IMR-90 (cell line): Measurements from ENCODE around the gene PLEKHA4. TPM values are rescaled to one million over a fixed set of nuclear protein-coding genes. Genes with fewer than 3 reads are reported as not detected.

ENCODE experiments used
- ATAC-seq: fragments of 200-7000 bp; cut with Tn5 transposase; 2 replicates; pipeline ENCODE4 v1.9.1; 2020; ENCODE audit warnings: low read depth, mild to moderate bottlenecking, moderate library complexity
- Bru-seq: library from RNA; stranded (reverse); fragments of 400-500 nt; gene quantifications from one replicate; lab custom pipeline; 2021; lab: Mats Ljungman, UMichigan
- BruChase-seq, 2 experiments: library from RNA; stranded (reverse); fragments of 400-500 nt; gene quantifications; one replicate each; lab custom pipeline; 2021; lab: Mats Ljungman, UMichigan
- BruUV-seq: library from RNA; stranded (reverse); fragments of 400-500 nt; replicated peaks from 2 replicates; lab custom pipeline; 2021; lab: Mats Ljungman, UMichigan
- CTCF ChIA-PET: fragments of 300-600 bp; formaldehyde crosslinking; extraction: SDS; loops from one replicate; lab custom pipeline; 2021; ENCODE audit warnings: antibody characterized with exemption; lab: Yijun Ruan, JAX
- POLR2A ChIA-PET: fragments of 300-600 bp; sonication (Branson Sonifier 250); formaldehyde crosslinking; loops from one replicate; lab custom pipeline; 2022; ENCODE audit warnings: antibody characterized with exemption; ENCODE audit not compliant: unreplicated experiment; lab: Charles Lee
- DNase-seq: peaks from one replicate; pipeline ENCODE4 v3.0.0; 2013
- H2AFZ ChIP-seq: replicated peaks from 2 replicates; pipeline ENCODE3; 2013; ENCODE audit warnings: low read length, mild to moderate bottlenecking; ENCODE audit not compliant: poor library complexity
- H2AK5ac ChIP-seq: 2 replicates; pipeline ENCODE4 v1.6.1; 2013; ENCODE audit warnings: low read depth, low read length, inconsistent platforms
- H2AK9ac ChIP-seq: replicated peaks from 2 replicates; pipeline ENCODE3; 2013; ENCODE audit warnings: mild to moderate bottlenecking, low read depth, low read length, moderate library complexity; ENCODE audit not compliant: poor library complexity
- H2BK120ac ChIP-seq: 2 replicates; pipeline ENCODE4 v1.6.1; 2013; ENCODE audit warnings: low read depth, low read length, inconsistent platforms
- H2BK15ac ChIP-seq: 3 replicates; pipeline ENCODE4 v1.6.1; 2013; ENCODE audit warnings: low read depth, low read length, inconsistent platforms
- H2BK20ac ChIP-seq: 2 replicates; pipeline ENCODE4 v1.6.1; 2013; ENCODE audit warnings: low read depth, mild to moderate bottlenecking, inconsistent platforms, low read length, moderate library complexity
- H2BK5ac ChIP-seq: 2 replicates; pipeline ENCODE4 v1.6.1; 2013; ENCODE audit warnings: mild to moderate bottlenecking, low read depth, low read length, inconsistent platforms; ENCODE audit not compliant: poor library complexity, severe bottlenecking
- H3K14ac ChIP-seq: replicated peaks from 2 replicates; pipeline ENCODE4 v1.6.1; 2013; ENCODE audit warnings: low read depth, low read length, inconsistent platforms
- H3K18ac ChIP-seq: 2 replicates; pipeline ENCODE4 v1.6.1; 2013; ENCODE audit warnings: low read depth, low read length, control low read depth
- H3K23ac ChIP-seq: 2 replicates; pipeline ENCODE4 v1.6.1; 2013; ENCODE audit warnings: low read depth, low read length, inconsistent platforms
- H3K27ac ChIP-seq: 2 replicates; pipeline ENCODE4 v1.5.1; 2013; ENCODE audit warnings: mild to moderate bottlenecking, control low read depth, low read length; ENCODE audit not compliant: insufficient read depth
- H3K27me3 ChIP-seq: 2 replicates; pipeline ENCODE4 v1.6.1; 2013; ENCODE audit warnings: low read length; ENCODE audit not compliant: control insufficient read depth, insufficient read depth
- H3K36me3 ChIP-seq: 2 replicates; pipeline ENCODE4 v1.6.1; 2013; ENCODE audit warnings: low read length, mixed read lengths; ENCODE audit not compliant: control insufficient read depth, insufficient read depth
- H3K4ac ChIP-seq: 2 replicates; pipeline ENCODE4 v1.6.1; 2013; ENCODE audit warnings: low read depth, low read length, inconsistent platforms
- H3K4me1 ChIP-seq: 2 replicates; pipeline ENCODE4 v1.6.1; 2013; ENCODE audit warnings: low read length, mixed read lengths; ENCODE audit not compliant: control insufficient read depth, insufficient read depth
- H3K4me2 ChIP-seq: 2 replicates; pipeline ENCODE4 v1.6.1; 2013; ENCODE audit warnings: low read depth, mild to moderate bottlenecking, control low read depth, low read length, moderate library complexity
- H3K4me3 ChIP-seq: 2 replicates; pipeline ENCODE4 v1.5.1; 2013; ENCODE audit warnings: low read depth, mild to moderate bottlenecking, control low read depth, low read length, moderate library complexity; ENCODE audit not compliant: insufficient read depth
- H3K56ac ChIP-seq: 2 replicates; pipeline ENCODE4 v1.6.1; 2013; ENCODE audit warnings: low read length, inconsistent platforms; ENCODE audit not compliant: insufficient read depth; ENCODE audit errors: extremely low read depth
- H3K79me1 ChIP-seq, 2 experiments: 2 replicates each; pipeline ENCODE4 v1.6.1; 2013; ENCODE audit warnings: low read length in 2 of 2, inconsistent platforms in 1 of 2, low read depth in 1 of 2
- H3K9ac ChIP-seq: 2 replicates; pipeline ENCODE4 v1.6.1; 2013; ENCODE audit warnings: low read depth, low read length, control low read depth
- H3K9me1 ChIP-seq: 2 replicates; pipeline ENCODE4 v1.6.1; 2013; ENCODE audit warnings: low read length, inconsistent platforms; ENCODE audit not compliant: insufficient read depth
- H3K9me3 ChIP-seq: 2 replicates; pipeline ENCODE4 v1.6.1; 2013; ENCODE audit warnings: low read length; ENCODE audit not compliant: control insufficient read depth, insufficient read depth
- H4K20me1 ChIP-seq: 2 replicates; pipeline ENCODE4 v1.6.1; 2013; ENCODE audit warnings: low read length, inconsistent platforms; ENCODE audit not compliant: insufficient read depth
- H4K5ac ChIP-seq: 2 replicates; pipeline ENCODE4 v1.6.1; 2013; ENCODE audit warnings: mild to moderate bottlenecking, low read depth, low read length, control low read depth
- H4K8ac ChIP-seq, 2 experiments: 2 replicates each; pipeline ENCODE4 v1.6.1; 2013; ENCODE audit warnings: low read depth in 2 of 2, low read length in 2 of 2, control low read depth in 1 of 2, inconsistent platforms in 1 of 2
- H4K91ac ChIP-seq: 2 replicates; pipeline ENCODE4 v1.6.1; 2013; ENCODE audit warnings: low read depth, low read length, inconsistent platforms; ENCODE audit not compliant: insufficient read depth
- MAZ ChIP-seq: IDR thresholded peaks from 2 replicates; pipeline ENCODE4 v1.6.1; 2012; ENCODE audit warnings: low read depth, mild to moderate bottlenecking, low read length, improper control_type of control experiment, moderate library complexity, borderline replicate concordance
- NFE2L2 ChIP-seq: fragments of 150-350 bp; IDR thresholded peaks from 2 replicates; pipeline ENCODE4 v1.6.1; 2016; ENCODE audit warnings: low read depth, mild to moderate bottlenecking, low read length
- POLR2A ChIP-seq: IDR thresholded peaks from 2 replicates; pipeline ENCODE4 v1.6.1; 2012; ENCODE audit warnings: mild to moderate bottlenecking, low read depth, low read length
- WGBS, 2 experiments: methylation state at CpG; one replicate each; pipeline versions ENCODE4 v1.1.5 to v1.1.7; 2013; ENCODE audit warnings: missing lambda C conversion rate in 2 of 2; ENCODE audit not compliant: insufficient read length in 1 of 2; ENCODE audit errors: extremely low coverage in 2 of 2; 5-methylcytosine and 5-hydroxymethylcytosine counted together
- dilution Hi-C: fragments of 300-500 bp; cut with HindIII; formaldehyde crosslinking; loops from one replicate; pipeline ENCODE4 v1.14.3; 2018; ENCODE audit warnings: low sequenced_read_pairs; ENCODE audit not compliant: unreplicated experiment
- in situ Hi-C: fragments of 300-500 bp; cut with MboI; formaldehyde crosslinking; loops from 3 replicates; pipeline ENCODE4 v1.14.3; 2019; ENCODE audit warnings: low sequenced_read_pairs, inconsistent platforms, mixed read lengths
- intact Hi-C: fragments of 100-400 bp; cut with micrococcal nuclease; formaldehyde crosslinking; loops from 2 replicates; pipeline ENCODE4 v1.10.0; 2022
- long read RNA-seq: library from polyadenylated mRNA; unstranded; transcript quantifications from one replicate; pipeline ENCODE4 v2.0.0, GENCODE V29; 2021; ENCODE audit not compliant: unreplicated experiment
- polyA plus RNA-seq, 3 experiments: library from polyadenylated mRNA; depleted of rRNA; stranded (reverse); fragments of >200 nt; gene quantifications; 2 replicates each; pipeline ENCODE4 v1.2.3, GENCODE V29; 2012; ENCODE audit warnings: low replicate concordance in 1 of 3
- total RNA-seq: library from RNA; depleted of rRNA; stranded (reverse); fragments of >200 nt; gene quantifications from 2 replicates; pipeline ENCODE4 v1.2.3, GENCODE V29; 2012; rRNA removed

The PLEKHA4 gene
- total RNA-seq (4.2 and 4.5 TPM in 2 replicates), polyA plus RNA-seq (2012; rRNA removed) (14.4 and 17.2 TPM in 2 replicates), Bru-seq, nascent RNA (percentile 62 among the genes with signal in this experiment), BruChase-seq, experiment 1, labeled RNA remaining after a 6-hour chase (percentile 75 among the genes with signal in this experiment), BruChase-seq, experiment 2, labeled RNA remaining after a 2-hour chase (percentile 64 among the genes with signal in this experiment)
- 17.5 and 22.0 TPM in 2 replicates for polyA plus RNA-seq (2012; cell fraction: cytosol; rRNA removed)
- 28.8 and 60.3 TPM in 2 replicates for polyA plus RNA-seq (2012; cell fraction: nucleus; rRNA removed; ENCODE audit: low replicate concordance)
- long read RNA-seq, partial matches to known transcripts: 8 of 25 reads
- long read RNA-seq, other reads (novel, unspliced or antisense): 16 of 25 reads

DNA sequence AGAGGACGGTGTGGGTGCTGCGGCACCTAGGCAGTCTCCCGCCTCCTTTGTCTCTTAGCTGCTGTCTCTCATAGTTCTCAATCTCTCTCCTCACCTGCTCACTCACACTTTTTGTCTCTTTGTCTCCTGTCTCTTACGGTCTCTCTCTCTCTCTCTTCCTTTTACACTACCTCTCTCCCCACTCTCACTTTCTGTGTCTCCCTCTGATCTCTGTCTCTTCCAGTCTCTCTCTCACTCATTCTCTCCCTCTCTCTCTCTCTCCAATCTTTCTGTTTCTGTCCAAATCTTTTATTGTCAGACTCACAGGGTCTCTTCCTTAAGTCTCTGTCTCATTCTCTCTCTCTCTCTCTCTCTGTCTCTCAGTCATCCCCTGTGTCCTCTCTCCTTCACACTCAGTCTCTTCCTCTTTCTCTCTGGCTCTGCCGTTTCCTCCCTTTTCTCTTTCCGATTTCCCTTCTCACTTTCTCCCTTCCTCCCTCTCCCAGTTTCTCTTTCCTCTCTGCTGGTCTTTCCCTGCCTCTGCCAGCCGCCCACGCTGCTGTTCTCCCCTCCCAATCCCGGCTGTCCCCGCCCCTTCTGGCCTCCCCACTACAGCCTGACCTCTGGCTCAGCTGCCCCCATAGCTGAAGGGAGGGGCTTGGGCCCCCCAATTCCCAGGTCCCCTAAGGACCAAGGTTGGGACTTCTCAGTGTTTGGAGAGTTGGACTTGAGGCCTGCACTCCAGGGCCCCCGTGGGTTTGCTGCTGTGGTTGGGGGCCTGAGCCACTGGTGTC, at the start of gene PLEKHA4:
PLEKHA4 (minus strand) TSS at position 504 of the 773 bp plus-strand sequence. CDS start 997 bp downstream, outside the sequence.
- DNase-seq: peak; percentile 49
- peaks cover 9% of the 10 kb centered on the region for H4K20me1 ChIP-seq

More for the DNA sequence above, at the start of gene PLEKHA4:
- Histone ChIP-seq H2BK20ac (peak within 1 kb of the TSS; percentile 93), H3K9me1 (peaks cover 9% of the 10 kb centered on the region; the same call in 1 of the 2 replicates), H3K4ac (peak within 1 kb of the TSS; percentile 99), H3K9me3 (no peaks in the 10 kb centered on the region), H3K4me1 (peaks cover 19% of the 10 kb centered on the region), H3K4me3 (peak within 1 kb of the TSS; percentile 54), H3K9ac (peak within 1 kb of the TSS; percentile 95), H2AK9ac (peak within 1 kb of the TSS; percentile 98), H2AK5ac (peak within 1 kb of the TSS; percentile 73), H3K4me2 (peak within 1 kb of the TSS; percentile 99), H2BK120ac (peak within 1 kb of the TSS; percentile 89), H3K27me3 (no peaks in the 10 kb centered on the region), H3K18ac (peak within 1 kb of the TSS; percentile 99), H2BK15ac (peak within 1 kb of the TSS; percentile 76; the same call in 1 of the 3 replicates), H4K91ac (peak within 1 kb of the TSS; percentile 79), H3K27ac (peak within 1 kb of the TSS; percentile 82), H3K79me1 (peaks cover 12 to 62% of the 10 kb centered on the region in 2 experiments), H3K23ac (peak within 1 kb of the TSS; percentile 100), H4K5ac (peak within 1 kb of the TSS; percentile 98), H3K36me3 (peaks cover 14% of the 10 kb centered on the region), H3K14ac (peak within 1 kb of the TSS; percentile 99), H3K56ac (peak within 1 kb of the TSS; percentile 91), H4K8ac (peak within 1 kb of the TSS; percentile 93 to 98), H2AFZ (peak within 1 kb of the TSS; percentile 95), H2BK5ac (peak within 1 kb of the TSS; percentile 88)
- peak; percentile 59 for ATAC-seq
- dilution Hi-C loops (no loop called here), intact Hi-C loops (no loop called here), in situ Hi-C loops (no loop called here)
- TF ChIP-seq MAZ (peak; percentile 63; the same call in 1 of the 2 replicates), NFE2L2 (no peak), POLR2A (peak; percentile 62; the same call in 1 of the 2 replicates)
- TSS peak; percentile 94 for BruUV-seq
- CTCF ChIA-PET: no interaction called here
- WGBS, 2 experiments: 31% methylated on average over 4 of the region's 11 CpGs; no CpG with 5 or more reads in 1 of the 2 experiments
- POLR2A ChIA-PET: no interaction called here
